ENCODE data around the gene ZNF385D.

ZNF385D gene

GRCh38 chr3:21673393-21673792 lies 77.6 kb downstream of the ZNF385D start:
- no peak for DNase-seq (ENCODE audit: low read depth, low spot score)

- no peak for DNase-seq (ENCODE audit: low read depth, low spot score)
Observed at GRCh38 chr3:21672303-21672702, 78.7 kb downstream of the ZNF385D start.

GRCh38 chr3:21670386-21670785 lies 80.6 kb downstream of the ZNF385D start:
- no peak for DNase-seq (ENCODE audit: low read depth, low spot score)

GRCh38 chr3:21668012-21668411 lies 83.0 kb downstream of the ZNF385D start:
- DNase-seq (ENCODE audit: low read depth, low spot score): no peak

GRCh38 chr3:21665444-21666100 lies 85.4 kb downstream of the ZNF385D start:
- no peak for DNase-seq (ENCODE audit: low read depth, low spot score)

- no peak for DNase-seq (ENCODE audit: low read depth, low spot score)
Observed at GRCh38 chr3:21664996-21665395, 86.0 kb downstream of the ZNF385D start.

GRCh38 chr3:21662403-21662802 lies 88.6 kb downstream of the ZNF385D start:
- DNase-seq (ENCODE audit: low read depth, low spot score): no peak

GRCh38 chr3:21654662-21655061 lies 96.3 kb downstream of the ZNF385D start:
- DNase-seq (ENCODE audit: low read depth, low spot score): no peak

- no peak for DNase-seq (ENCODE audit: low read depth, low spot score)
Observed at GRCh38 chr3:21654241-21654640, 96.8 kb downstream of the ZNF385D start.

- no peak for DNase-seq (ENCODE audit: low read depth, low spot score)
Observed at GRCh38 chr3:21649519-21649918, 101.5 kb downstream of the ZNF385D start.

GRCh38 chr3:21647961-21648360 lies 103.0 kb downstream of the ZNF385D start:
- no peak for DNase-seq (ENCODE audit: low read depth, low spot score)

- no peak for DNase-seq (ENCODE audit: low read depth, low spot score)
Observed at GRCh38 chr3:21645121-21645897, 105.7 kb downstream of the ZNF385D start.

- no peak for DNase-seq (ENCODE audit: low read depth, low spot score)
Observed at GRCh38 chr3:21644268-21644667, 106.7 kb downstream of the ZNF385D start.

- DNase-seq (ENCODE audit: low read depth, low spot score): no peak
Observed at GRCh38 chr3:21643752-21644151, 107.3 kb downstream of the ZNF385D start.

GRCh38 chr3:21642433-21642832 lies 108.6 kb downstream of the ZNF385D start:
- no peak for DNase-seq (ENCODE audit: low read depth, low spot score)

- no peak for DNase-seq (ENCODE audit: low read depth, low spot score)
Observed at GRCh38 chr3:21641959-21642358, 109.1 kb downstream of the ZNF385D start.

- DNase-seq (ENCODE audit: low read depth, low spot score): no peak
Observed at GRCh38 chr3:21638488-21638887, 112.5 kb downstream of the ZNF385D start.

- no peak for DNase-seq (ENCODE audit: low read depth, low spot score)
Observed at GRCh38 chr3:21634112-21634511, 116.9 kb downstream of the ZNF385D start.

- no peak for DNase-seq (ENCODE audit: low read depth, low spot score)
Observed at GRCh38 chr3:21624524-21624923, 126.5 kb downstream of the ZNF385D start.

- DNase-seq (ENCODE audit: low read depth, low spot score): no peak
Observed at GRCh38 chr3:21621181-21621651, 129.8 kb downstream of the ZNF385D start.

GRCh38 chr3:21620511-21621155 lies 130.4 kb downstream of the ZNF385D start:
- DNase-seq (ENCODE audit: low read depth, low spot score): no peak

GRCh38 chr3:21618695-21619094 lies 132.3 kb downstream of the ZNF385D start:
- no peak for DNase-seq (ENCODE audit: low read depth, low spot score)

Data from activated CD4-positive, CD25-positive, alpha-beta regulatory T cell treated with anti-CD3 and anti-CD28 coated beads, Interleukin-2, amount 50 U/mL, for 16 hours (primary cell).